Measurements from ENCODE around the gene ZFYVE1. TPM values are rescaled to one million over a fixed set of nuclear protein-coding genes. Genes with fewer than 3 reads are reported as not detected.
A peak's percentile ranks its signal among the peaks of the same experiment; 100 is the strongest.
"Not testable (repeated sequence)": the region's sequence is repeated elsewhere in the genome, so short reads cannot be mapped to it uniquely, and the experiment has no call there.

ZFYVE1 gene
- total and polyA plus RNA-seq, 7 experiments from 2014 or later, result 6.1 to 24.8 (median 16.4) TPM

DNA sequence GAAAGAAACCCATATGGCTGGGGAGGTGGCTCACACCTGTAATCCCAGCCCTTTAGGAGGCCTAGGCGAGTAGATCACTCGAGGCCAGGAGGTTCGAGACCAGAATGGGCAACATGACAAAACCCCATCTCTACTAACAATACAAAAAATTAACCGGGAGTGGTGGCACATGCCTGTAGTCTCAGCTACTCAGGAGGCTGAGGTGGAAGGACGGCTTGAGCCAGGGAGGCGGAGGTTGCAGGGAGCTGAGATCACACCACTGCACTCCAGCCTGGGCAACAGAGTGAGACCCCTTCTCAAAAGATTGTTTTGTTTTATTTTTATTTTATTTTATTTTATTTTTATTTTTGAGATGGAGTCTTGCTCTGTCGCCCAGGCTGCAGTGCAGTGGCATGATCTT lies 15.7 kb downstream of the ZFYVE1 start:
- Mint-ChIP-seq H3K36me3 (peaks cover 6 to 68% (median 46%) of the 10 kb centered on the region in 5 donors), H3K4me1 (peaks cover 5 to 41% (median 24%) of the 10 kb centered on the region in 7 donors)
- H3K36me3 ChIP-seq (ENCODE audit: control insufficient read depth in 2 of 3, insufficient read depth in 3 of 3, low read length in 3 of 3), result peaks cover 0 to 24% (median 0%) of the 10 kb centered on the region in 3 experiments
- H3K27ac Mint-ChIP-seq; H3K27ac ChIP-seq (ENCODE audit: low read depth, low read length); H3K4me3 ChIP-seq (ENCODE audit: low read length); intact Hi-C loops (cut with micrococcal nuclease); H3K27me3 ChIP-seq (ENCODE audit: control insufficient read depth in 2 of 2, insufficient read depth in 2 of 2, low read length in 2 of 2); CTCF ChIA-PET; ATAC-seq; H3K4me3 Mint-ChIP-seq; H3K9me3 ChIP-seq (ENCODE audit: control insufficient read depth in 2 of 3, low read length in 3 of 3); H3K9me3 Mint-ChIP-seq; POLR2A ChIA-PET; H3K27me3 Mint-ChIP-seq; H3K4me1 ChIP-seq (ENCODE audit: control insufficient read depth in 2 of 2, insufficient read depth in 2 of 2, low read length in 2 of 2); DNase-seq: not testable (repeated sequence)

DNA sequence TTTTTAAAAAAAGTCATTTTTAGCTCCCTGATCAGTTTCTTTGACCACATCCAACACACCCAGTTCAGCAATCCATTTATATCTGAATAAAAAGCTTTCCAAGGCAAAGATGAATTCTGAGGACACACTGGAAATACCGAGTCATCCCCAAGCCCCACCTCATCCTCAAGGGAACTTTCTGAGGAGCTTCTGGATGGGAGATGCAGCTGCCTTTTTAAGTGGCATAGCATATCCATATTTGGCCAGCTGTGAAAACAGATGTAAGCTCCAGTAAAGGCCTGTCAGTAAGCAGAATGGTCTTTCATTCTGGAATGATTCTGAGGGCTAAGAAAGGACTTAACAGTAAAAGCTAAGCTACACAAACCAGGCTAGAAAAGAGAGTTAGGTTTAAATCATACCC lies 18.4 kb downstream of the ZFYVE1 start:
- no peaks in the 10 kb centered on the region for H3K27me3 ChIP-seq (ENCODE audit: control insufficient read depth in 2 of 2, insufficient read depth in 2 of 2, low read length in 2 of 2)
- Mint-ChIP-seq H3K36me3 (peaks cover 8 to 48% (median 29%) of the 10 kb centered on the region in 5 donors), H3K4me3 (no peak overlapping the region), H3K4me1 (peaks cover 0 to 16% (median 6%) of the 10 kb centered on the region in 7 donors), H3K9me3 (no peaks in the 10 kb centered on the region), H3K27ac (no peak overlapping the region), H3K27me3 (no peaks in the 10 kb centered on the region)
- H3K36me3 ChIP-seq (ENCODE audit: control insufficient read depth in 2 of 3, insufficient read depth in 3 of 3, low read length in 3 of 3), result peaks cover 0 to 30% (median 3%) of the 10 kb centered on the region in 3 experiments
- no peak overlapping the region for H3K27ac ChIP-seq (ENCODE audit: low read depth, low read length)
- ATAC-seq (no peak), DNase-seq (no peak)
- H3K4me3 ChIP-seq (ENCODE audit: low read length), result no peak overlapping the region
- no peaks in the 10 kb centered on the region for H3K4me1 ChIP-seq (ENCODE audit: control insufficient read depth in 2 of 2, insufficient read depth in 2 of 2, low read length in 2 of 2)
- no peaks in the 10 kb centered on the region for H3K9me3 ChIP-seq (ENCODE audit: control insufficient read depth in 2 of 3, low read length in 3 of 3)
- POLR2A ChIA-PET, result no interaction called here
- intact Hi-C loops (cut with micrococcal nuclease), result no loop called here
- CTCF ChIA-PET, result no interaction called here

DNA sequence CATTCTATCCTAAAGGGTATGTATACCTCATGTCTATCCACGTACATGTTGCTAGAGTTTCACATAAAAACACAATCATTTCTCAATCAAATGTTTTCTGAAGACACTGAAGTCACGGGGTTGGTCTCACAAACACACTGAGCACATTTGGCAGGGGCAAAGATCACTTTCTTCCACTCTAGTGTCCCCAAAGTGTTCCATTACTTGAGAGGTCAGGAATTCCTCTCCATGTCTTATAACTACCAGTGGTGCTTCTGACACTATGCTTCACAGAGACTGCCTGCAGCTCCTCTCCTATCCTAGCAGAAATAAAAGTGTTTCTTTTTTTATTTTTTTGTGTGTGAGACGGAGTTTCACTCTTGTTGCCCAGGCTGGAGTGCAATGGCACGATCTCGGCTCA lies 19.1 kb downstream of the ZFYVE1 start:
- Histone ChIP-seq H3K4me3 (ENCODE audit: low read length) (no peak overlapping the region), H3K4me1 (ENCODE audit: control insufficient read depth in 2 of 2, insufficient read depth in 2 of 2, low read length in 2 of 2) (no peaks in the 10 kb centered on the region), H3K27me3 (ENCODE audit: control insufficient read depth in 2 of 2, insufficient read depth in 2 of 2, low read length in 2 of 2) (no peaks in the 10 kb centered on the region), H3K9me3 (ENCODE audit: control insufficient read depth in 2 of 3, low read length in 3 of 3) (no peaks in the 10 kb centered on the region), H3K27ac (ENCODE audit: low read depth, low read length) (no peak overlapping the region), H3K36me3 (ENCODE audit: control insufficient read depth in 2 of 3, insufficient read depth in 3 of 3, low read length in 3 of 3) (peaks cover 0 to 30% (median 3%) of the 10 kb centered on the region in 3 experiments)
- ATAC-seq (no peak), DNase-seq (no peak)
- ChIA-PET POLR2A (no interaction called here), CTCF (no interaction called here)
- Mint-ChIP-seq H3K9me3 (no peaks in the 10 kb centered on the region), H3K27me3 (no peaks in the 10 kb centered on the region), H3K4me3 (no peak overlapping the region), H3K36me3 (peaks cover 8 to 44% (median 25%) of the 10 kb centered on the region in 5 donors), H3K27ac (no peak overlapping the region), H3K4me1 (peaks cover 0 to 11% (median 2%) of the 10 kb centered on the region in 7 donors)
- intact Hi-C loops (cut with micrococcal nuclease), result no loop called here

DNA sequence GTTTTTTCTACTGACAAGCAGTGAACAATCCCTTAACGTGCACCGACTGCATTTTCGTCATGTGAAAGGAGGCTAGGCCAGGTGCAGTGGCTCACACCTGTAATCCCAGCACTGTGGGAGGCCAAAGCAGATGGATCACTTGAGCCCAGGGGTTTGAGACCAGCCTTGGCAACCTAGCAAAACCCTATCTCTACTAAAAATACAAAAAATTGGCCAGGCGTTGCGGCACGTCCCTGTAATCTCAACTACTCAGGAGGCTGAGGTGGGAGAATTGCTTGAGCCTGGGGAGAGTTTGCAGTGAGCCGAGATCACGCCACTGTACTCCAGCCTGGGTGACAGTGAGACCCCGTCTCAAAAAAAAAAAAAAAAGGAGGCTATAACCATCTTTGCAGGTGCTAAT lies 22.3 kb downstream of the ZFYVE1 start:
- intact Hi-C loops (cut with micrococcal nuclease); H3K27ac ChIP-seq (ENCODE audit: low read depth, low read length); H3K9me3 Mint-ChIP-seq; CTCF ChIA-PET; H3K27me3 ChIP-seq (ENCODE audit: control insufficient read depth in 2 of 2, insufficient read depth in 2 of 2, low read length in 2 of 2); ATAC-seq; POLR2A ChIA-PET; H3K4me1 ChIP-seq (ENCODE audit: control insufficient read depth in 2 of 2, insufficient read depth in 2 of 2, low read length in 2 of 2); H3K27me3 Mint-ChIP-seq; H3K4me3 ChIP-seq (ENCODE audit: low read length); DNase-seq; H3K4me3 Mint-ChIP-seq; H3K9me3 ChIP-seq (ENCODE audit: control insufficient read depth in 2 of 3, low read length in 3 of 3): not testable (repeated sequence)
- Mint-ChIP-seq H3K36me3 (peaks cover 8 to 36% (median 20%) of the 10 kb centered on the region in 5 donors), H3K27ac (peak overlapping the region in 1 of 9 donors; percentile 21), H3K4me1 (peaks cover 0 to 11% (median 8%) of the 10 kb centered on the region in 7 donors)
- peaks cover 0 to 28% (median 3%) of the 10 kb centered on the region in 3 experiments for H3K36me3 ChIP-seq (ENCODE audit: control insufficient read depth in 2 of 3, insufficient read depth in 3 of 3, low read length in 3 of 3)

DNA sequence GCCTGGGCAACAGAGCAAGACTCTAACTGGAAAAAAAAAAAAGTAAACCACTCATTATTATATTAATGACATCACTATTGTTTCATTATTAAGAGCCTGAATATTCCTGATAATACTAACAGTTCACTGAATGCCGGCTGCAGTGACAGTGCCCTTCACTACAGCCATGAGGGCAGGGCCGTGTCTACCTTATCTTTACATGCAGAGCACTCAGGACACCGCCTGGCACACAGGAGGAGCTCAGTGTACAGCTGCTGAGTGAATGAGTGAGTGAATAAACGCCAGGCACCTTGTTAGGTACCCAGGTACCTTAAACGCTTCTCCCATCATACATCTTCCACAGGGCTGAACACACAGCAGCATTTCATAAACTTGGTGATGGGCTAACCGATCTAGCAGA lies 23.2 kb downstream of the ZFYVE1 start:
- H3K4me1 Mint-ChIP-seq, result peaks cover 0 to 10% (median 8%) of the 10 kb centered on the region in 7 donors
- no peak for DNase-seq
- CTCF ChIA-PET, result no interaction called here

DNA sequence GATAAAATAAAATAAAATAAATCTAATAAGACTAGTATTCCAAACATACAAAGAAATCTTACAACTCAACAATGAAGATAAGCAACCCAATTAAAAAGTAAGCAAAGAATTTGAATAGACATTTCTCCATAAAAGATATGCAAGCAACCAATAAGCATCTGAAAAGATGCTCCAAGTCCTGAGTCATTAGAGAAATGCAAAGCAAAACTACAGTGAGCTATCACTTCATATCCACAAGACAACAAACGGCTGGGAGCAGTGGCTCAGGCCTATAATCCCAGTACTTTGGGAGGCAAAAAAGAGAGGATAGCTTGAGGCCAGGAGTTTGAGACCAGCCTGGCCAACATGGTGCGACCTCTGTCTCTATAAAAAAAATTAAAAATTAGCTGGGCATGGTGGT lies 26.8 kb downstream of the ZFYVE1 start:
- DNase-seq (no peak), ATAC-seq (no peak)
- intact Hi-C loops (cut with micrococcal nuclease), result no loop called here
- Mint-ChIP-seq H3K27ac (no peak overlapping the region), H3K27me3 (no peaks in the 10 kb centered on the region), H3K4me3 (no peak overlapping the region), H3K4me1 (peaks cover 2 to 17% (median 4%) of the 10 kb centered on the region in 7 donors), H3K36me3 (peaks cover 20 to 36% (median 27%) of the 10 kb centered on the region in 5 donors), H3K9me3 (no peaks in the 10 kb centered on the region)
- Histone ChIP-seq H3K36me3 (ENCODE audit: control insufficient read depth in 2 of 3, insufficient read depth in 3 of 3, low read length in 3 of 3) (peaks cover 7 to 39% (median 14%) of the 10 kb centered on the region in 3 experiments), H3K4me3 (ENCODE audit: low read length) (no peak overlapping the region), H3K27ac (ENCODE audit: low read depth, low read length) (no peak overlapping the region), H3K9me3 (ENCODE audit: control insufficient read depth in 2 of 3, low read length in 3 of 3) (no peaks in the 10 kb centered on the region), H3K27me3 (ENCODE audit: control insufficient read depth in 2 of 2, insufficient read depth in 2 of 2, low read length in 2 of 2) (no peaks in the 10 kb centered on the region), H3K4me1 (ENCODE audit: control insufficient read depth in 2 of 2, insufficient read depth in 2 of 2, low read length in 2 of 2) (no peaks in the 10 kb centered on the region)
- CTCF ChIA-PET, result no interaction called here
- POLR2A ChIA-PET, result interaction anchor here (0.9 kb wide), 1 partner anchor 22 kb away, joined by 5 read pairs; no protein-coding TSS in a partner anchor

More for the DNA sequence above, 23.2 kb downstream of the ZFYVE1 start:
- Histone ChIP-seq H3K9me3 (ENCODE audit: control insufficient read depth in 2 of 3, low read length in 3 of 3) (no peaks in the 10 kb centered on the region), H3K4me1 (ENCODE audit: control insufficient read depth in 2 of 2, insufficient read depth in 2 of 2, low read length in 2 of 2) (no peaks in the 10 kb centered on the region), H3K4me3 (ENCODE audit: low read length) (no peak overlapping the region), H3K27ac (ENCODE audit: low read depth, low read length) (no peak overlapping the region), H3K36me3 (ENCODE audit: control insufficient read depth in 2 of 3, insufficient read depth in 3 of 3, low read length in 3 of 3) (peaks cover 0 to 24% (median 3%) of the 10 kb centered on the region in 3 experiments), H3K27me3 (ENCODE audit: control insufficient read depth in 2 of 2, insufficient read depth in 2 of 2, low read length in 2 of 2) (no peaks in the 10 kb centered on the region)
- intact Hi-C loops (cut with micrococcal nuclease), result no loop called here
- Mint-ChIP-seq H3K9me3 (no peaks in the 10 kb centered on the region), H3K36me3 (peaks cover 5 to 31% (median 12%) of the 10 kb centered on the region in 5 donors), H3K27ac (no peak overlapping the region), H3K27me3 (no peaks in the 10 kb centered on the region), H3K4me3 (no peak overlapping the region)
- POLR2A ChIA-PET, result no interaction called here
- no peak for ATAC-seq

DNA sequence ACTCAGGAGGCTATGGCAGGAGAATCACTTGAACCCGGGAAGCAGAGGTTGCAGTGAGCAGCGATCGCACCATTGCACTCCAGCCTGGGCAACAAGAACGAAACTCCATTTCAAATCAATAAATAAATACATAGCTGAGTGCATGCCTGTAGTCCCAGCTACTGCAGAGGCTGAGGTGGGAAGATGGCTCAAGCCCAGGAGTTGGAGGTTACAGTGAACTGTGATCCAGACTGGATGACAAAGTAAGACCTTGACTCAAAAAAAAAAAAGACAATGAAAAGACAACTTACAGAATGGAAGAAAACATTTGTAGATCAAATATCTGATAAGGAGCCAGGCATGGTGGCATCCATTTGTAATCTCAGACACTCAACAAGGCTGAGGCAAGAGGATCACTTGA lies 27.6 kb downstream of the ZFYVE1 start:
- ChIA-PET POLR2A (no interaction called here), CTCF (no interaction called here)
- Mint-ChIP-seq H3K4me1 (peaks cover 2 to 17% (median 4%) of the 10 kb centered on the region in 7 donors), H3K9me3 (no peaks in the 10 kb centered on the region), H3K36me3 (peaks cover 20 to 42% (median 32%) of the 10 kb centered on the region in 5 donors), H3K27ac (peak overlapping the region in 1 of 9 donors; percentile 47), H3K27me3 (no peaks in the 10 kb centered on the region), H3K4me3 (no peak overlapping the region)
- intact Hi-C loops (cut with micrococcal nuclease), result no loop called here
- H3K4me3 ChIP-seq (ENCODE audit: low read length), result no peak overlapping the region
- no peaks in the 10 kb centered on the region for H3K27me3 ChIP-seq (ENCODE audit: control insufficient read depth in 2 of 2, insufficient read depth in 2 of 2, low read length in 2 of 2)
- ATAC-seq (no peak), DNase-seq (no peak)
- no peak overlapping the region for H3K27ac ChIP-seq (ENCODE audit: low read depth, low read length)
- peaks cover 7 to 39% (median 10%) of the 10 kb centered on the region in 3 experiments for H3K36me3 ChIP-seq (ENCODE audit: control insufficient read depth in 2 of 3, insufficient read depth in 3 of 3, low read length in 3 of 3)
- no peaks in the 10 kb centered on the region for H3K9me3 ChIP-seq (ENCODE audit: control insufficient read depth in 2 of 3, low read length in 3 of 3)
- H3K4me1 ChIP-seq (ENCODE audit: control insufficient read depth in 2 of 2, insufficient read depth in 2 of 2, low read length in 2 of 2), result no peaks in the 10 kb centered on the region
